WTC11 (cell line): ENCODE results near the gene RUBCN. TPM values are rescaled to one million over a fixed set of nuclear protein-coding genes. Genes with fewer than 3 reads are reported as not detected.

Experiments used
- ATAC-seq: fragments of 200-7000 bp; cut with Tn5 transposase; 2 replicates; pipeline ENCODE4 v1.10.0; 2021; ENCODE audit warnings: mild to moderate bottlenecking, moderate library complexity
- CTCF ChIA-PET: fragments of 300-600 bp; sonication (Branson Sonifier 250); formaldehyde crosslinking; loops from one replicate; lab custom pipeline; 2021; ENCODE audit warnings: antibody characterized with exemption; lab: Charles Lee
- POLR2A ChIA-PET: fragments of 350-600 bp; sonication (Branson Sonifier 250); formaldehyde crosslinking; loops from one replicate; lab custom pipeline; 2021; ENCODE audit warnings: antibody characterized with exemption; lab: Charles Lee
- DNase-seq: peaks from one replicate; pipeline ENCODE4 v3.0.0; 2021; ENCODE audit warnings: low spot score
- H3K27ac Mint-ChIP-seq: 2 replicates; pipeline ENCODE4 v1.8.0; 2021; ENCODE audit warnings: mixed read lengths
- H3K27me3 Mint-ChIP-seq: 2 replicates; pipeline ENCODE4 v1.8.0; 2021; ENCODE audit warnings: low read depth, mild to moderate bottlenecking, moderate library complexity, mixed read lengths
- H3K36me3 Mint-ChIP-seq: 2 replicates; pipeline ENCODE4 v1.8.0; 2021; ENCODE audit warnings: mixed read lengths
- H3K4me1 Mint-ChIP-seq: 2 replicates; pipeline ENCODE4 v1.8.0; 2022; ENCODE audit warnings: mixed read lengths
- H3K4me3 Mint-ChIP-seq: 2 replicates; pipeline ENCODE4 v1.8.0; 2021; ENCODE audit warnings: mild to moderate bottlenecking, moderate library complexity, mixed read lengths
- H3K9me3 Mint-ChIP-seq: 2 replicates; pipeline ENCODE4 v1.8.0; 2021; ENCODE audit warnings: mixed read lengths
- ATF1 ChIP-seq: sonication (generic); formaldehyde crosslinking; IDR thresholded peaks from 2 replicates; pipeline ENCODE4 v1.8.1; 2023; ENCODE audit warnings: mild to moderate bottlenecking, moderate library complexity, missing genetic modification reagents
- EMX1 ChIP-seq: fragments of 250-450 bp; sonication (Bioruptor Pico); IDR thresholded peaks from 2 replicates; pipeline ENCODE4 v1.8.0; 2021; ENCODE audit warnings: mild to moderate bottlenecking
- ESRRA ChIP-seq: sonication (generic); formaldehyde crosslinking; IDR thresholded peaks from 2 replicates; pipeline ENCODE4 v1.8.1; 2022; ENCODE audit warnings: mild to moderate bottlenecking, missing genetic modification reagents, borderline replicate concordance
- MAX ChIP-seq: sonication (generic); formaldehyde crosslinking; IDR thresholded peaks from 2 replicates; pipeline ENCODE4 v1.8.0; 2022; ENCODE audit warnings: mild to moderate bottlenecking, missing genetic modification reagents
- NR2C2 ChIP-seq: sonication (generic); formaldehyde crosslinking; IDR thresholded peaks from 2 replicates; pipeline ENCODE4 v1.8.0; 2022; ENCODE audit warnings: mild to moderate bottlenecking, missing genetic modification reagents
- OVOL2 ChIP-seq: fragments of 250-450 bp; sonication (Bioruptor Pico); IDR thresholded peaks from 2 replicates; pipeline ENCODE4 v1.9.0; 2021; ENCODE audit warnings: mild to moderate bottlenecking, borderline replicate concordance
- RORB ChIP-seq: fragments of 250-450 bp; sonication (Bioruptor Pico); IDR thresholded peaks from 2 replicates; pipeline ENCODE4 v1.9.0; 2021; ENCODE audit warnings: mild to moderate bottlenecking
- USF1 ChIP-seq: sonication (generic); formaldehyde crosslinking; IDR thresholded peaks from 2 replicates; pipeline ENCODE4 v1.8.0; 2022; ENCODE audit warnings: mild to moderate bottlenecking, missing genetic modification reagents
- ZBTB21 ChIP-seq: sonication (generic); formaldehyde crosslinking; IDR thresholded peaks from 2 replicates; pipeline ENCODE4 v1.8.1; 2023; ENCODE audit warnings: mild to moderate bottlenecking, missing genetic modification reagents, borderline replicate concordance
- ZNF138 ChIP-seq: sonication (generic); formaldehyde crosslinking; conservative IDR thresholded peaks from 2 replicates; pipeline ENCODE4 v1.8.1; 2022; ENCODE audit warnings: mild to moderate bottlenecking, moderate library complexity, missing genetic modification reagents
- ZNF219 ChIP-seq: sonication (generic); formaldehyde crosslinking; IDR thresholded peaks from 2 replicates; pipeline ENCODE4 v1.8.0; 2023; ENCODE audit warnings: missing genetic modification reagents, mild to moderate bottlenecking, borderline replicate concordance
- ZNF317 ChIP-seq: sonication (generic); formaldehyde crosslinking; IDR thresholded peaks from 2 replicates; pipeline ENCODE4 v1.8.1; 2023; ENCODE audit warnings: low read depth, mild to moderate bottlenecking, moderate library complexity, missing genetic modification reagents, borderline replicate concordance
- ZNF425 ChIP-seq: fragments of 250-450 bp; sonication (Bioruptor Pico); conservative IDR thresholded peaks from 2 replicates; pipeline ENCODE4 v1.9.0; 2021; ENCODE audit warnings: mild to moderate bottlenecking
- total RNA-seq: library from RNA; stranded (reverse); gene quantifications from 3 replicates; pipeline ENCODE4 v1.2.3, GENCODE V29; 2021
- TF ChIP-seq, protein P1 (sequence below): sonication (generic); formaldehyde crosslinking; IDR thresholded peaks from 2 replicates; pipeline ENCODE4 v1.8.0; 2022; ENCODE audit warnings: missing genetic modification reagents
- TF ChIP-seq, protein P2 (sequence below): fragments of 250-450 bp; sonication (Bioruptor Pico); IDR thresholded peaks from 2 replicates; pipeline ENCODE4 v1.9.0; 2021; ENCODE audit warnings: moderate library complexity, mild to moderate bottlenecking, inconsistent platforms, borderline replicate concordance
- TF ChIP-seq, protein P3 (sequence below): sonication (generic); formaldehyde crosslinking; IDR thresholded peaks from 2 replicates; pipeline ENCODE4 v1.8.0; 2022; ENCODE audit warnings: mild to moderate bottlenecking, missing genetic modification reagents
- TF ChIP-seq, protein P4 (sequence below): sonication (generic); formaldehyde crosslinking; conservative IDR thresholded peaks from 2 replicates; pipeline ENCODE4 v1.8.1; 2023; ENCODE audit warnings: mild to moderate bottlenecking, low read depth, missing genetic modification reagents, moderate library complexity
- TF ChIP-seq, protein P5 (sequence below): fragments of 250-450 bp; sonication (Bioruptor Pico); IDR thresholded peaks from 2 replicates; pipeline ENCODE4 v1.9.0; 2021; ENCODE audit warnings: mild to moderate bottlenecking, borderline replicate concordance

The RUBCN gene
- total RNA-seq, 1 experiment from 2014 or later: 22.9 TPM

DNA sequence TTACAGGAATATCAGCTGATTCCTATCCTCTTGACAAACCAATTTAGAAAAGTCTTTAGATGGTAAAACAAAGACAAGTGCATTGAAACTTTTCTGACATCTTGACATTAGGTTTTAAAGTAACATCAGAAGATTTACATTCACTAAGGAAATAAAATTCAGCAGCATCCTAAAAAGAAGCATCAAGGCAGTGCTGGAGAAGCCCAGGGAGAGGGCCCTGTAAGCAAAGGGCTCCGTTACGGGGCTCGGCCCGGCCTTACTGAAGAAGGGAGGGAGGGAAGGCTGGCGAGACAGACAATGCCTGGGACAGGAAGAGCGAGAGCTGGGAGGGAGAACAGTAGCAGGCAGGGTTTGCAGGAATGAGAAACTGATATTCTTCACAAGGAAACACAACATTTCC is 39.3 kb downstream of the RUBCN start (continued):
- TF ChIP-seq, protein P1, sequence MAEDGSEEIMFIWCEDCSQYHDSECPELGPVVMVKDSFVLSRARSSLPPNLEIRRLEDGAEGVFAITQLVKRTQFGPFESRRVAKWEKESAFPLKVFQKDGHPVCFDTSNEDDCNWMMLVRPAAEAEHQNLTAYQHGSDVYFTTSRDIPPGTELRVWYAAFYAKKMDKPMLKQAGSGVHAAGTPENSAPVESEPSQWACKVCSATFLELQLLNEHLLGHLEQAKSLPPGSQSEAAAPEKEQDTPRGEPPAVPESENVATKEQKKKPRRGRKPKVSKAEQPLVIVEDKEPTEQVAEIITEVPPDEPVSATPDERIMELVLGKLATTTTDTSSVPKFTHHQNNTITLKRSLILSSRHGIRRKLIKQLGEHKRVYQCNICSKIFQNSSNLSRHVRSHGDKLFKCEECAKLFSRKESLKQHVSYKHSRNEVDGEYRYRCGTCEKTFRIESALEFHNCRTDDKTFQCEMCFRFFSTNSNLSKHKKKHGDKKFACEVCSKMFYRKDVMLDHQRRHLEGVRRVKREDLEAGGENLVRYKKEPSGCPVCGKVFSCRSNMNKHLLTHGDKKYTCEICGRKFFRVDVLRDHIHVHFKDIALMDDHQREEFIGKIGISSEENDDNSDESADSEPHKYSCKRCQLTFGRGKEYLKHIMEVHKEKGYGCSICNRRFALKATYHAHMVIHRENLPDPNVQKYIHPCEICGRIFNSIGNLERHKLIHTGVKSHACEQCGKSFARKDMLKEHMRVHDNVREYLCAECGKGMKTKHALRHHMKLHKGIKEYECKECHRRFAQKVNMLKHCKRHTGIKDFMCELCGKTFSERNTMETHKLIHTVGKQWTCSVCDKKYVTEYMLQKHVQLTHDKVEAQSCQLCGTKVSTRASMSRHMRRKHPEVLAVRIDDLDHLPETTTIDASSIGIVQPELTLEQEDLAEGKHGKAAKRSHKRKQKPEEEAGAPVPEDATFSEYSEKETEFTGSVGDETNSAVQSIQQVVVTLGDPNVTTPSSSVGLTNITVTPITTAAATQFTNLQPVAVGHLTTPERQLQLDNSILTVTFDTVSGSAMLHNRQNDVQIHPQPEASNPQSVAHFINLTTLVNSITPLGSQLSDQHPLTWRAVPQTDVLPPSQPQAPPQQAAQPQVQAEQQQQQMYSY (CRISPR knock-in tag): no peak
- TF ChIP-seq OVOL2 (CRISPR knock-in tag): no peak
- TF ChIP-seq, protein P2, sequence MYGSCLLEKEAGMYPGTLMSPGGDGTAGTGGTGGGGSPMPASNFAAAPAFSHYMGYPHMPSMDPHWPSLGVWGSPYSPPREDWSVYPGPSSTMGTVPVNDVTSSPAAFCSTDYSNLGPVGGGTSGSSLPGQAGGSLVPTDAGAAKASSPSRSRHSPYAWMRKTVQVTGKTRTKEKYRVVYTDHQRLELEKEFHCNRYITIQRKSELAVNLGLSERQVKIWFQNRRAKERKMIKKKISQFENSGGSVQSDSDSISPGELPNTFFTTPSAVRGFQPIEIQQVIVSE (CRISPR knock-in tag): no peak
- TF ChIP-seq NR2C2 (CRISPR knock-in tag): no peak
- TF ChIP-seq, protein P3, sequence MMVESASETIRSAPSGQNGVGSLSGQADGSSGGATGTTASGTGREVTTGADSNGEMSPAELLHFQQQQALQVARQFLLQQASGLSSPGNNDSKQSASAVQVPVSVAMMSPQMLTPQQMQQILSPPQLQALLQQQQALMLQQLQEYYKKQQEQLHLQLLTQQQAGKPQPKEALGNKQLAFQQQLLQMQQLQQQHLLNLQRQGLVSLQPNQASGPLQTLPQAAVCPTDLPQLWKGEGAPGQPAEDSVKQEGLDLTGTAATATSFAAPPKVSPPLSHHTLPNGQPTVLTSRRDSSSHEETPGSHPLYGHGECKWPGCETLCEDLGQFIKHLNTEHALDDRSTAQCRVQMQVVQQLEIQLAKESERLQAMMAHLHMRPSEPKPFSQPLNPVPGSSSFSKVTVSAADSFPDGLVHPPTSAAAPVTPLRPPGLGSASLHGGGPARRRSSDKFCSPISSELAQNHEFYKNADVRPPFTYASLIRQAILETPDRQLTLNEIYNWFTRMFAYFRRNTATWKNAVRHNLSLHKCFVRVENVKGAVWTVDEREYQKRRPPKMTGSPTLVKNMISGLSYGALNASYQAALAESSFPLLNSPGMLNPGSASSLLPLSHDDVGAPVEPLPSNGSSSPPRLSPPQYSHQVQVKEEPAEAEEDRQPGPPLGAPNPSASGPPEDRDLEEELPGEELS: no peak
- TF ChIP-seq, protein P4, sequence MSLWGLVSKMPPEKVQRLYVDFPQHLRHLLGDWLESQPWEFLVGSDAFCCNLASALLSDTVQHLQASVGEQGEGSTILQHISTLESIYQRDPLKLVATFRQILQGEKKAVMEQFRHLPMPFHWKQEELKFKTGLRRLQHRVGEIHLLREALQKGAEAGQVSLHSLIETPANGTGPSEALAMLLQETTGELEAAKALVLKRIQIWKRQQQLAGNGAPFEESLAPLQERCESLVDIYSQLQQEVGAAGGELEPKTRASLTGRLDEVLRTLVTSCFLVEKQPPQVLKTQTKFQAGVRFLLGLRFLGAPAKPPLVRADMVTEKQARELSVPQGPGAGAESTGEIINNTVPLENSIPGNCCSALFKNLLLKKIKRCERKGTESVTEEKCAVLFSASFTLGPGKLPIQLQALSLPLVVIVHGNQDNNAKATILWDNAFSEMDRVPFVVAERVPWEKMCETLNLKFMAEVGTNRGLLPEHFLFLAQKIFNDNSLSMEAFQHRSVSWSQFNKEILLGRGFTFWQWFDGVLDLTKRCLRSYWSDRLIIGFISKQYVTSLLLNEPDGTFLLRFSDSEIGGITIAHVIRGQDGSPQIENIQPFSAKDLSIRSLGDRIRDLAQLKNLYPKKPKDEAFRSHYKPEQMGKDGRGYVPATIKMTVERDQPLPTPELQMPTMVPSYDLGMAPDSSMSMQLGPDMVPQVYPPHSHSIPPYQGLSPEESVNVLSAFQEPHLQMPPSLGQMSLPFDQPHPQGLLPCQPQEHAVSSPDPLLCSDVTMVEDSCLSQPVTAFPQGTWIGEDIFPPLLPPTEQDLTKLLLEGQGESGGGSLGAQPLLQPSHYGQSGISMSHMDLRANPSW (CRISPR knock-in tag): no peak
- TF ChIP-seq ESRRA (CRISPR knock-in tag): no peak

DNA sequence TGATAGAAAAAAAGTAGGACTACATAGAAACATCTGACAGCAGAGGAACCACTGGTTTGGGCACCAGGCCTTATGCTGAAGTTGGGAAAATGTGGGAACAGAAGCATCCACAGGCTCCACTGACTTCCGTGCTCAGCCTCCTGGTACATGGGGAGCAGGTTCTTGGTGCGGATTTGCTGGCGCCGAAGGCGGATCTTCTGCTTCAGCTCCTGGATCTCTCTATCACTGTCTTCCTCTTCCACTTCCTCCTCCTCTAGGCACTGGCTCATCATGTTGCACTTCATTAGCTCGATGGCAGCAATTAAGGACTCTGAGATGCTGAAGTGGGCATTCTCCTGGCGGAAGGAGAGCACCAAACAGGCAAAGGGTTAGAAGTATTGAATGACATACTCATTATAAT is 42.5 kb downstream of the RUBCN start:
- Mint-ChIP-seq H3K27ac (no peak overlapping the region), H3K4me3 (no peak overlapping the region), H3K9me3 (0 out of 2 replicates have a peak, but pooled peaks cover 3% of the 10 kb centered on the region), H3K36me3 (peaks cover 57% of the 10 kb centered on the region), H3K27me3 (no peaks in the 10 kb centered on the region), H3K4me1 (peaks cover 23% of the 10 kb centered on the region)
- ChIA-PET CTCF (no interaction called here), POLR2A (no interaction called here)
- DNase-seq (no peak), ATAC-seq (no peak)
- TF ChIP-seq ZNF317 (CRISPR knock-in tag) (no peak), ZBTB21 (no peak), EMX1 (CRISPR knock-in tag) (no peak), RORB (CRISPR knock-in tag) (no peak), ZNF219 (CRISPR knock-in tag) (no peak), MAX (CRISPR knock-in tag) (no peak), USF1 (CRISPR knock-in tag) (no peak), ZNF138 (CRISPR knock-in tag) (no peak), ATF1 (no peak), ZNF425 (CRISPR knock-in tag) (no peak)
- TF ChIP-seq, protein P2 (CRISPR knock-in tag): no peak
- TF ChIP-seq, protein P5, sequence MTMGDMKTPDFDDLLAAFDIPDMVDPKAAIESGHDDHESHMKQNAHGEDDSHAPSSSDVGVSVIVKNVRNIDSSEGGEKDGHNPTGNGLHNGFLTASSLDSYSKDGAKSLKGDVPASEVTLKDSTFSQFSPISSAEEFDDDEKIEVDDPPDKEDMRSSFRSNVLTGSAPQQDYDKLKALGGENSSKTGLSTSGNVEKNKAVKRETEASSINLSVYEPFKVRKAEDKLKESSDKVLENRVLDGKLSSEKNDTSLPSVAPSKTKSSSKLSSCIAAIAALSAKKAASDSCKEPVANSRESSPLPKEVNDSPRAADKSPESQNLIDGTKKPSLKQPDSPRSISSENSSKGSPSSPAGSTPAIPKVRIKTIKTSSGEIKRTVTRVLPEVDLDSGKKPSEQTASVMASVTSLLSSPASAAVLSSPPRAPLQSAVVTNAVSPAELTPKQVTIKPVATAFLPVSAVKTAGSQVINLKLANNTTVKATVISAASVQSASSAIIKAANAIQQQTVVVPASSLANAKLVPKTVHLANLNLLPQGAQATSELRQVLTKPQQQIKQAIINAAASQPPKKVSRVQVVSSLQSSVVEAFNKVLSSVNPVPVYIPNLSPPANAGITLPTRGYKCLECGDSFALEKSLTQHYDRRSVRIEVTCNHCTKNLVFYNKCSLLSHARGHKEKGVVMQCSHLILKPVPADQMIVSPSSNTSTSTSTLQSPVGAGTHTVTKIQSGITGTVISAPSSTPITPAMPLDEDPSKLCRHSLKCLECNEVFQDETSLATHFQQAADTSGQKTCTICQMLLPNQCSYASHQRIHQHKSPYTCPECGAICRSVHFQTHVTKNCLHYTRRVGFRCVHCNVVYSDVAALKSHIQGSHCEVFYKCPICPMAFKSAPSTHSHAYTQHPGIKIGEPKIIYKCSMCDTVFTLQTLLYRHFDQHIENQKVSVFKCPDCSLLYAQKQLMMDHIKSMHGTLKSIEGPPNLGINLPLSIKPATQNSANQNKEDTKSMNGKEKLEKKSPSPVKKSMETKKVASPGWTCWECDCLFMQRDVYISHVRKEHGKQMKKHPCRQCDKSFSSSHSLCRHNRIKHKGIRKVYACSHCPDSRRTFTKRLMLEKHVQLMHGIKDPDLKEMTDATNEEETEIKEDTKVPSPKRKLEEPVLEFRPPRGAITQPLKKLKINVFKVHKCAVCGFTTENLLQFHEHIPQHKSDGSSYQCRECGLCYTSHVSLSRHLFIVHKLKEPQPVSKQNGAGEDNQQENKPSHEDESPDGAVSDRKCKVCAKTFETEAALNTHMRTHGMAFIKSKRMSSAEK (CRISPR knock-in tag): no peak
